Activated CD8-positive, alpha-beta T cell treated with anti-CD3 and anti-CD28 coated beads for 36 hours (primary cell): ENCODE measurements around the gene OBI1. TPM values are rescaled to one million over a fixed set of nuclear protein-coding genes. Genes with fewer than 3 reads are reported as not detected.

Experiments used
- ATAC-seq: fragments of 200-7000 bp; cut with Tn5 transposase; one replicate; pipeline ENCODE4 v1.10.0; 2021; ENCODE audit warnings: mild to moderate bottlenecking, moderate library complexity
- CTCF ChIA-PET: fragments of 350-600 bp; sonication (Branson Sonifier 250); formaldehyde crosslinking; loops from one replicate; lab custom pipeline; 2021; ENCODE audit warnings: antibody characterized with exemption; lab: Charles Lee
- POLR2A ChIA-PET: fragments of 350-600 bp; sonication (Branson Sonifier 250); formaldehyde crosslinking; loops from one replicate; lab custom pipeline; 2021; ENCODE audit warnings: antibody characterized with exemption; lab: Charles Lee
- DNase-seq: peaks from one replicate; pipeline ENCODE4 v3.0.0-alpha.2; 2020
- H3K27ac Mint-ChIP-seq: one replicate; pipeline ENCODE4 v1.8.0; 2021; ENCODE audit warnings: mild to moderate bottlenecking, mixed read lengths
- H3K27me3 Mint-ChIP-seq: one replicate; pipeline ENCODE4 v1.8.0; 2021; ENCODE audit warnings: mixed read lengths
- H3K36me3 Mint-ChIP-seq: one replicate; pipeline ENCODE4 v1.8.0; 2021; ENCODE audit warnings: low read depth, mixed read lengths
- H3K4me1 Mint-ChIP-seq: one replicate; pipeline ENCODE4 v1.8.0; 2021; ENCODE audit warnings: low read depth, mixed read lengths
- H3K4me3 Mint-ChIP-seq: one replicate; pipeline ENCODE4 v1.8.0; 2021; ENCODE audit warnings: mild to moderate bottlenecking, moderate library complexity, mixed read lengths
- H3K9me3 Mint-ChIP-seq: one replicate; pipeline ENCODE4 v1.8.0; 2021; ENCODE audit warnings: mixed read lengths
- CTCF ChIP-seq: fragments of 200-600 bp; IDR thresholded peaks from one replicate; pipeline ENCODE4 v1.8.0; 2022; ENCODE audit warnings: antibody characterized with exemption, mild to moderate bottlenecking
- intact Hi-C: fragments of 100-400 bp; cut with micrococcal nuclease; formaldehyde crosslinking; loops from one replicate; pipeline ENCODE4 v1.10.0; 2022
- total RNA-seq, 2 experiments: library from RNA; stranded (reverse); gene quantifications; one replicate each; pipeline ENCODE4 v1.2.3, GENCODE V29; 2021

OBI1 gene
- total RNA-seq, 2 experiments from 2014 or later: 17.5 to 19.1 TPM

GRCh38 chr13:78595495-78596398 lies 63.2 kb downstream of the OBI1 start:
- ATAC-seq: peak; percentile 74
- CTCF ChIA-PET: no interaction called here
- H3K36me3 Mint-ChIP-seq: peaks cover 5% of the 10 kb centered on the region
- intact Hi-C loops: loop anchor here (2.0 kb wide), 1 partner anchor 13 kb away; no protein-coding TSS in a partner anchor
- peaks cover 76% of the 10 kb centered on the region for H3K27me3 Mint-ChIP-seq
- peaks cover 2% of the 10 kb centered on the region for H3K9me3 Mint-ChIP-seq
- no peak for TF ChIP-seq CTCF
- POLR2A ChIA-PET: interaction anchor here (1.0 kb wide), 1 partner anchor 11 kb away, joined by 3 read pairs; no protein-coding TSS in a partner anchor
- DNase-seq: no peak
- H3K27ac Mint-ChIP-seq: no peak overlapping the region
- H3K4me3 Mint-ChIP-seq: peak overlapping the region; percentile 32
- H3K4me1 Mint-ChIP-seq: peaks cover 6% of the 10 kb centered on the region

GRCh38 chr13:78594456-78594975 lies 64.4 kb downstream of the OBI1 start:
- ChIA-PET CTCF (interaction anchor here (0.9 kb wide), 1 partner anchor 9 kb away, joined by 3 read pairs; no protein-coding TSS in a partner anchor), POLR2A (no interaction called here)
- Mint-ChIP-seq H3K36me3 (peaks cover 5% of the 10 kb centered on the region), H3K4me3 (no peak overlapping the region), H3K4me1 (peaks cover 2% of the 10 kb centered on the region), H3K27ac (no peak overlapping the region), H3K9me3 (peaks cover 2% of the 10 kb centered on the region), H3K27me3 (peaks cover 73% of the 10 kb centered on the region)
- intact Hi-C loops: loop anchor here (2.0 kb wide), 1 partner anchor 14 kb away; no protein-coding TSS in a partner anchor
- ATAC-seq (no peak), DNase-seq (no peak)
- TF ChIP-seq CTCF: no peak

- peaks cover 2% of the 10 kb centered on the region for H3K9me3 Mint-ChIP-seq
- intact Hi-C loops: loop anchor here (2.0 kb wide), 1 partner anchor 15 kb away; no protein-coding TSS in a partner anchor
- ChIA-PET POLR2A (no interaction called here), CTCF (interaction anchor here (0.9 kb wide), 1 partner anchor 9 kb away, joined by 3 read pairs; no protein-coding TSS in a partner anchor)
- no peak for ATAC-seq
- no peak for TF ChIP-seq CTCF
- no peak for DNase-seq
- H3K36me3 Mint-ChIP-seq: peaks cover 5% of the 10 kb centered on the region
- H3K27ac Mint-ChIP-seq: no peak overlapping the region
- no peak overlapping the region for H3K4me3 Mint-ChIP-seq
- H3K4me1 Mint-ChIP-seq: peaks cover 2% of the 10 kb centered on the region
- peaks cover 74% of the 10 kb centered on the region for H3K27me3 Mint-ChIP-seq
Measured at GRCh38 chr13:78593652-78594455, 65.1 kb downstream of the OBI1 start.

GRCh38 chr13:78593129-78593528 lies 65.8 kb downstream of the OBI1 start:
- DNase-seq (no peak), ATAC-seq (no peak)
- H3K9me3 Mint-ChIP-seq: peaks cover 2% of the 10 kb centered on the region
- no peak overlapping the region for H3K4me3 Mint-ChIP-seq
- intact Hi-C loops: no loop called here
- H3K27me3 Mint-ChIP-seq: peaks cover 75% of the 10 kb centered on the region
- H3K4me1 Mint-ChIP-seq: peaks cover 2% of the 10 kb centered on the region
- TF ChIP-seq CTCF: no peak
- peaks cover 5% of the 10 kb centered on the region for H3K36me3 Mint-ChIP-seq
- CTCF ChIA-PET: no interaction called here
- POLR2A ChIA-PET: no interaction called here
- no peak overlapping the region for H3K27ac Mint-ChIP-seq
